Calu3 (cell line): ENCODE measurements around the gene RIT1. TPM values are rescaled to one million over a fixed set of nuclear protein-coding genes. Genes with fewer than 3 reads are reported as not detected.

Experiments
- BruUV-seq: library from RNA; stranded (reverse); fragments of 400-500 nt; replicated peaks from 2 replicates; lab custom pipeline; 2021; lab: Mats Ljungman, UMichigan
- CTCF ChIA-PET: fragments of 300-600 bp; sonication (Branson Sonifier 250); formaldehyde crosslinking; loops from one replicate; lab custom pipeline; 2022; ENCODE audit warnings: antibody characterized with exemption; lab: Charles Lee
- DNase-seq: peaks from one replicate; pipeline ENCODE4 v3.0.0; 2022
- H3K27ac Mint-ChIP-seq: one replicate; pipeline ENCODE4 v1.8.0; 2022; ENCODE audit warnings: mixed read lengths; ENCODE audit not compliant: unreplicated experiment
- H3K27me3 Mint-ChIP-seq: one replicate; pipeline ENCODE4 v1.8.0; 2022; ENCODE audit warnings: mixed read lengths; ENCODE audit not compliant: unreplicated experiment
- H3K36me3 Mint-ChIP-seq: one replicate; pipeline ENCODE4 v1.8.0; 2022; ENCODE audit warnings: mild to moderate bottlenecking, moderate library complexity, mixed read lengths; ENCODE audit not compliant: insufficient read depth, unreplicated experiment
- H3K4me1 Mint-ChIP-seq: one replicate; pipeline ENCODE4 v1.8.0; 2022; ENCODE audit warnings: mild to moderate bottlenecking, low read depth, mixed read lengths; ENCODE audit not compliant: unreplicated experiment
- H3K4me3 Mint-ChIP-seq: one replicate; pipeline ENCODE4 v1.8.0; 2022; ENCODE audit warnings: mild to moderate bottlenecking, low read depth, moderate library complexity, mixed read lengths; ENCODE audit not compliant: unreplicated experiment
- H3K9me3 Mint-ChIP-seq: one replicate; pipeline ENCODE4 v1.8.0; 2022; ENCODE audit warnings: low read depth, mixed read lengths; ENCODE audit not compliant: unreplicated experiment
- intact Hi-C: fragments of 100-400 bp; cut with micrococcal nuclease; formaldehyde crosslinking; loops from one replicate; pipeline ENCODE4 v1.10.0; 2022; ENCODE audit not compliant: unreplicated experiment
- total RNA-seq: library from RNA; stranded (reverse); gene quantifications from 2 replicates; pipeline ENCODE4 v1.2.3, GENCODE V29; 2022
- TF ChIP-seq, protein P1 (sequence below): fragments of 200-600 bp; IDR thresholded peaks from one replicate; pipeline ENCODE4 v1.8.0; 2022; ENCODE audit warnings: antibody characterized with exemption; ENCODE audit not compliant: unreplicated experiment

Gene RIT1
- total RNA-seq, 1 experiment from 2014 or later: 34.4 TPM

DNA sequence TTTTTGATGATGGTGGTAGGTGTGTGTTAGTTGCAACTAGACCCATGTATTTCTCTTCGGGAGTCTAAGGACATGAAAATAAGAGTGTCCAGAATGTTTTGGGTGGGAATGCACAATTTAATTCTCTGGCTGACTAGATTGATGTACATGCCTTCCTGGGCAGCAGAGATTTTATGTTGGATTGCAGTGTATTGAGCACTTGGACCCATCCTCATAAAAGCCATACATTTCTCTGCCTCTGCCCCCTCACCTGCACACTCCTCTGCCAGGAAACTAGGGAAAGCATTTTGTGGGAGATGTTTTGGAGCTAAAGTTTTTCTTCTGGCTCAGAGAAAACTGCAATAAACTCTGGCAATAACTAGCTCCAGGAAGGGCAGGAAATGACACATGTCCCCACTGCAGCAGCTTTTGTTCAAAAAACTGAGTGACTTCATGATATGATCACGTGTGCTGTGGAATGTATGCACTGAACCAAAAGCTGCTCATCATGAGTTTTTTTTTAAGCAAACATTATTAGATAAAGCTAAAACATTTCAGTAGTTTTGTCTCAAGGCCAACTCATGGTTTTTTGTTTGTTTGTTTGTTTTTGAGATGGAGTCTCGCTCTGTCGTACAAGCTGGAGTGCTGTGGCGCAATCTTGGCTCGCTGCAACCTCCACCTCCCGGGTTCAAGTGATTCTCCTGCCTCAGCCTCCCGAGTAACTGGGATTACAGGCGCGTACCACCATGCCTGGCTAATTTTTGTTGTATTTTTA lies 17.6 kb downstream of the RIT1 start:
- H3K9me3 Mint-ChIP-seq: no peaks in the 10 kb centered on the region
- TF ChIP-seq, protein P1, sequence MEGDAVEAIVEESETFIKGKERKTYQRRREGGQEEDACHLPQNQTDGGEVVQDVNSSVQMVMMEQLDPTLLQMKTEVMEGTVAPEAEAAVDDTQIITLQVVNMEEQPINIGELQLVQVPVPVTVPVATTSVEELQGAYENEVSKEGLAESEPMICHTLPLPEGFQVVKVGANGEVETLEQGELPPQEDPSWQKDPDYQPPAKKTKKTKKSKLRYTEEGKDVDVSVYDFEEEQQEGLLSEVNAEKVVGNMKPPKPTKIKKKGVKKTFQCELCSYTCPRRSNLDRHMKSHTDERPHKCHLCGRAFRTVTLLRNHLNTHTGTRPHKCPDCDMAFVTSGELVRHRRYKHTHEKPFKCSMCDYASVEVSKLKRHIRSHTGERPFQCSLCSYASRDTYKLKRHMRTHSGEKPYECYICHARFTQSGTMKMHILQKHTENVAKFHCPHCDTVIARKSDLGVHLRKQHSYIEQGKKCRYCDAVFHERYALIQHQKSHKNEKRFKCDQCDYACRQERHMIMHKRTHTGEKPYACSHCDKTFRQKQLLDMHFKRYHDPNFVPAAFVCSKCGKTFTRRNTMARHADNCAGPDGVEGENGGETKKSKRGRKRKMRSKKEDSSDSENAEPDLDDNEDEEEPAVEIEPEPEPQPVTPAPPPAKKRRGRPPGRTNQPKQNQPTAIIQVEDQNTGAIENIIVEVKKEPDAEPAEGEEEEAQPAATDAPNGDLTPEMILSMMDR: no peak
- H3K4me3 Mint-ChIP-seq: peak overlapping the region; percentile 10
- H3K27ac Mint-ChIP-seq: peak overlapping the region; percentile 56
- H3K36me3 Mint-ChIP-seq: peaks cover 24% of the 10 kb centered on the region
- CTCF ChIA-PET: interaction anchor here (0.7 to 1.4 kb wide), 5 partner anchors 10 to 96 kb away, joined by 3 to 4 read pairs (median 4); partner anchors contain the start of gene KHDC4
- no peaks in the 10 kb centered on the region for H3K27me3 Mint-ChIP-seq
- intact Hi-C loops: loop anchor here (5.0 kb wide), 1 partner anchor 36 kb away; the partner anchor contains the start of genes GON4L and SYT11
- peaks cover 29% of the 10 kb centered on the region for H3K4me1 Mint-ChIP-seq
- BruUV-seq: TSS peak; percentile 83
- peak; percentile 43 for DNase-seq

GRCh38 chr1:155892796-155893195 lies 18.4 kb downstream of the RIT1 start:
- no TSS peak for BruUV-seq
- Mint-ChIP-seq H3K9me3 (no peaks in the 10 kb centered on the region), H3K27ac (peak overlapping the region; percentile 56), H3K4me3 (peak overlapping the region; percentile 10), H3K27me3 (no peaks in the 10 kb centered on the region), H3K36me3 (peaks cover 18% of the 10 kb centered on the region), H3K4me1 (peaks cover 29% of the 10 kb centered on the region)
- DNase-seq: peak; percentile 30
- intact Hi-C loops: loop anchor here (5.0 kb wide), 1 partner anchor 35 kb away; the partner anchor contains the start of genes GON4L and SYT11
- CTCF ChIA-PET: interaction anchor here (0.8 to 1.4 kb wide), 5 partner anchors 11 to 97 kb away, joined by 3 to 4 read pairs (median 4); partner anchors contain the start of genes ARHGEF2 and KHDC4
- TF ChIP-seq, protein P1: no peak

- no peaks in the 10 kb centered on the region for H3K27me3 Mint-ChIP-seq
- peaks cover 6% of the 10 kb centered on the region for H3K36me3 Mint-ChIP-seq
- H3K4me3 Mint-ChIP-seq: no peak overlapping the region
- peaks cover 29% of the 10 kb centered on the region for H3K4me1 Mint-ChIP-seq
- TF ChIP-seq, protein P1: no peak
- CTCF ChIA-PET: no interaction called here
- no peak overlapping the region for H3K27ac Mint-ChIP-seq
- H3K9me3 Mint-ChIP-seq: no peaks in the 10 kb centered on the region
- intact Hi-C loops: loop anchor here (5.0 kb wide), 1 partner anchor 33 kb away; the partner anchor contains the start of genes GON4L and SYT11
- no TSS peak for BruUV-seq
- DNase-seq: no peak
Observed at GRCh38 chr1:155890251-155890650, 20.9 kb downstream of the RIT1 start.

- Mint-ChIP-seq H3K4me3 (no peak overlapping the region), H3K9me3 (no peaks in the 10 kb centered on the region), H3K27me3 (peaks cover 2% of the 10 kb centered on the region), H3K36me3 (peaks cover 6% of the 10 kb centered on the region), H3K4me1 (peaks cover 29% of the 10 kb centered on the region), H3K27ac (no peak overlapping the region)
- BruUV-seq: no TSS peak
- TF ChIP-seq, protein P1: no peak
- no peak for DNase-seq
- intact Hi-C loops: no loop called here
- CTCF ChIA-PET: interaction anchor here (0.6 kb wide), 1 partner anchor 27 kb away, joined by 3 read pairs; no protein-coding TSS in a partner anchor
Observed at GRCh38 chr1:155889566-155889965, 21.6 kb downstream of the RIT1 start.
